ENCODE results near the gene CA6. TPM values are rescaled to one million over a fixed set of nuclear protein-coding genes. Genes with fewer than 3 reads are reported as not detected.
"Not testable (repeated sequence)": the region's sequence is repeated elsewhere in the genome, so short reads cannot be mapped to it uniquely, and the experiment has no call there.

CA6 gene
- polyA plus RNA-seq, 1 donor (not counting 4 experiments of a cell fraction or from before 2014, with no cell fraction given) = not detected

DNA sequence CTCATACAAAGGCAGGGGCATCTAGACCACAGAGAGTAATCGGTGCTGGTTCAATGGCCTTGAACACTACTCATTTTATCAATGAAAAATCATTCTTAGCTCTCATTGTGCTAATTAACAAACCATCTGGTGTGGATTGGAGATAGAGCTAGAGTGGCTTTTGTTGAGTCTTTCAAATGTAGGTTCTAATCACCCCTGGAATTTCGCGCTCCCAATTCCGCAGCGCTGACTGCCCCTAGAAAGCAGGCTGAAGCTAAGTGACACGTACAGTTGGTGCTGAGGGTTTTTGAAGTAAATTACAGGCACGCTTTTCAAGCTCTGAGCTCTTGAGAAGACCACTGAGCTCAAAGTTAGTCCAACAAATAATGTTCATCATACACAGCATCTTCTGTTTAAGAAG is 31.2 kb upstream of the CA6 start:
- DNase-seq (ENCODE audit: low read depth, low spot score) (no peak), FAIRE-seq (no peak)
- Histone ChIP-seq H3K4me2 (ENCODE audit: control insufficient read depth, extremely low read depth, insufficient read depth, low read depth, low read length) (no peak overlapping the region), H3K9me3 (ENCODE audit: control insufficient read depth, low read depth, low read length) (no peaks in the 10 kb centered on the region), H3K36me3 (ENCODE audit: control insufficient read depth in 2 of 2, extremely low read depth in 1 of 2, insufficient read depth in 2 of 2, low read length in 2 of 2) (no peaks in the 10 kb centered on the region), H4K20me1 (ENCODE audit: control insufficient read depth, extremely low read depth, insufficient read depth, low read length) (no peaks in the 10 kb centered on the region), H3K4me3 (ENCODE audit: control insufficient read depth in 2 of 3, extremely low read depth in 1 of 3, insufficient read depth in 2 of 3, low read depth in 1 of 3, low read length in 3 of 3) (no peak overlapping the region), H3K4me1 (ENCODE audit: control insufficient read depth, extremely low read depth, insufficient read depth, low read length) (peaks cover 11% of the 10 kb centered on the region), H2AFZ (ENCODE audit: control insufficient read depth, low read length) (no peak overlapping the region), H3K9me1 (ENCODE audit: control insufficient read depth, extremely low read depth, insufficient read depth, low read length) (no peaks in the 10 kb centered on the region), H3K79me2 (ENCODE audit: control insufficient read depth, insufficient read depth, low read length) (no peaks in the 10 kb centered on the region), H3K27ac (ENCODE audit: control insufficient read depth, insufficient read depth, low read length) (no peak overlapping the region), H3K27me3 (ENCODE audit: control insufficient read depth, extremely low read depth, insufficient read depth, low read length) (no peaks in the 10 kb centered on the region), H3K9ac (ENCODE audit: control insufficient read depth, extremely low read depth, insufficient read depth, low read length) (no peak overlapping the region)
- dilution Hi-C loops (cut with MboI; ENCODE audit: extremely low pct_ligation_motif_present, low sequenced_read_pairs) = no loop called here
- TF ChIP-seq EZH2 (IDR thresholded peaks at IDR 0.05; ENCODE audit: low read length) = no peak
- TF ChIP-seq, protein P1, sequence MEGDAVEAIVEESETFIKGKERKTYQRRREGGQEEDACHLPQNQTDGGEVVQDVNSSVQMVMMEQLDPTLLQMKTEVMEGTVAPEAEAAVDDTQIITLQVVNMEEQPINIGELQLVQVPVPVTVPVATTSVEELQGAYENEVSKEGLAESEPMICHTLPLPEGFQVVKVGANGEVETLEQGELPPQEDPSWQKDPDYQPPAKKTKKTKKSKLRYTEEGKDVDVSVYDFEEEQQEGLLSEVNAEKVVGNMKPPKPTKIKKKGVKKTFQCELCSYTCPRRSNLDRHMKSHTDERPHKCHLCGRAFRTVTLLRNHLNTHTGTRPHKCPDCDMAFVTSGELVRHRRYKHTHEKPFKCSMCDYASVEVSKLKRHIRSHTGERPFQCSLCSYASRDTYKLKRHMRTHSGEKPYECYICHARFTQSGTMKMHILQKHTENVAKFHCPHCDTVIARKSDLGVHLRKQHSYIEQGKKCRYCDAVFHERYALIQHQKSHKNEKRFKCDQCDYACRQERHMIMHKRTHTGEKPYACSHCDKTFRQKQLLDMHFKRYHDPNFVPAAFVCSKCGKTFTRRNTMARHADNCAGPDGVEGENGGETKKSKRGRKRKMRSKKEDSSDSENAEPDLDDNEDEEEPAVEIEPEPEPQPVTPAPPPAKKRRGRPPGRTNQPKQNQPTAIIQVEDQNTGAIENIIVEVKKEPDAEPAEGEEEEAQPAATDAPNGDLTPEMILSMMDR (optimal IDR thresholded peaks at IDR 0.05 in 1 of 3, IDR thresholded peaks at IDR 0.05 in 1 of 3, conservative IDR thresholded peaks at IDR 0.05 in 1 of 3; ENCODE audit: extremely low read depth in 1 of 3, insufficient read depth in 2 of 3, low read length in 3 of 3) = no peak

DNA sequence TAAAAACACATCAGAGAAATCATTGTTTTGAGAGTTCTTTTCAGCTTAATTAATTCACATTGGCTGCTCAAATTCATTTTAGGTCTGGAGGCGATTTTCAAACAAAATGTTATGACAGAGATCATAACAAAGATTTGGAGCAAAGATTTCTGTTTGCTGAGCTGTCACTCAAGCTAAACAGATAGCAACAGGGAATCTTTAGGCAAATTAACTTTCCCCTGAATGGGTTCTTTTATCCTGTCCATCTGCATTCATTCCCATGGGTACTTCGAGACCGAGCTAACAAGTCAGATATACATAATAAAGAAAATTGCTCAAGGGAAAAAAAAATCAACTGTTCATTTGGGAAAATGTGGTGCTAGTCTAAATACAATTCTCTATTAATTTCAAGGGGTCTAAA is 30.2 kb upstream of the CA6 start:
- Histone ChIP-seq H3K4me1 (ENCODE audit: control insufficient read depth, extremely low read depth, insufficient read depth, low read length) (peaks cover 11% of the 10 kb centered on the region), H3K4me3 (ENCODE audit: control insufficient read depth in 2 of 3, extremely low read depth in 1 of 3, insufficient read depth in 2 of 3, low read depth in 1 of 3, low read length in 3 of 3) (no peak overlapping the region), H2AFZ (ENCODE audit: control insufficient read depth, low read length) (no peak overlapping the region), H3K9me3 (ENCODE audit: control insufficient read depth, low read depth, low read length) (no peaks in the 10 kb centered on the region), H3K4me2 (ENCODE audit: control insufficient read depth, extremely low read depth, insufficient read depth, low read depth, low read length) (no peak overlapping the region), H3K9me1 (ENCODE audit: control insufficient read depth, extremely low read depth, insufficient read depth, low read length) (no peaks in the 10 kb centered on the region), H3K27ac (ENCODE audit: control insufficient read depth, insufficient read depth, low read length) (no peak overlapping the region), H3K27me3 (ENCODE audit: control insufficient read depth, extremely low read depth, insufficient read depth, low read length) (no peaks in the 10 kb centered on the region), H3K79me2 (ENCODE audit: control insufficient read depth, insufficient read depth, low read length) (no peaks in the 10 kb centered on the region), H3K9ac (ENCODE audit: control insufficient read depth, extremely low read depth, insufficient read depth, low read length) (no peak overlapping the region), H4K20me1 (ENCODE audit: control insufficient read depth, extremely low read depth, insufficient read depth, low read length) (no peaks in the 10 kb centered on the region), H3K36me3 (ENCODE audit: control insufficient read depth in 2 of 2, extremely low read depth in 1 of 2, insufficient read depth in 2 of 2, low read length in 2 of 2) (no peaks in the 10 kb centered on the region)
- DNase-seq (ENCODE audit: low read depth, low spot score) (no peak), FAIRE-seq (no peak)
- no peak for TF ChIP-seq EZH2 (IDR thresholded peaks at IDR 0.05; ENCODE audit: low read length)
- TF ChIP-seq, protein P1 (optimal IDR thresholded peaks at IDR 0.05 in 1 of 3, IDR thresholded peaks at IDR 0.05 in 1 of 3, conservative IDR thresholded peaks at IDR 0.05 in 1 of 3; ENCODE audit: extremely low read depth in 1 of 3, insufficient read depth in 2 of 3, low read length in 3 of 3) = no peak
- dilution Hi-C loops (cut with MboI; ENCODE audit: extremely low pct_ligation_motif_present, low sequenced_read_pairs) = no loop called here

DNA sequence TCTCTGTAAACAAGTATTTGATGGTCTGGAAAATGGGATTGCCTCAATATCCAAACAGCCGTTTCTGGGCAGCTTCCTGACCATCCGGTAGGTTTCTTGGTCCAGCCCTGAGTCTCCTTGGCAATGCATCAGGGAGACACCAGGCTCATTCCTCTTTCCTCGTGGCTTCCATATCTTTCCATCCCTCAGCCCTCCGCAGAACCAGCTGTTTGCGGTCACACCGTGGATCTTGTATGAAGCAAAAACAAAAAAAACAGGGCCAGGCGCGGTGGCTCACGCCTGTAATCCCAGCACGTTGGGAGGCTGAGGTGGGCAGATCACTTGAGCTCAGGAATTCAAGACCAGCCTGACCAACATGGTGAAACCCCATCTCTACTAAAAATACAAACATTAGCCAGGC is 28.1 kb upstream of the CA6 start:
- H3K36me3 ChIP-seq (ENCODE audit: control insufficient read depth in 2 of 2, extremely low read depth in 1 of 2, insufficient read depth in 2 of 2, low read length in 2 of 2); DNase-seq (ENCODE audit: low read depth, low spot score); H3K9ac ChIP-seq (ENCODE audit: control insufficient read depth, extremely low read depth, insufficient read depth, low read length); H2AFZ ChIP-seq (ENCODE audit: control insufficient read depth, low read length); H3K9me3 ChIP-seq (ENCODE audit: control insufficient read depth, low read depth, low read length); H3K27me3 ChIP-seq (ENCODE audit: control insufficient read depth, extremely low read depth, insufficient read depth, low read length); H3K27ac ChIP-seq (ENCODE audit: control insufficient read depth, insufficient read depth, low read length); H3K4me1 ChIP-seq (ENCODE audit: control insufficient read depth, extremely low read depth, insufficient read depth, low read length); H4K20me1 ChIP-seq (ENCODE audit: control insufficient read depth, extremely low read depth, insufficient read depth, low read length); dilution Hi-C loops (cut with MboI; ENCODE audit: extremely low pct_ligation_motif_present, low sequenced_read_pairs); H3K9me1 ChIP-seq (ENCODE audit: control insufficient read depth, extremely low read depth, insufficient read depth, low read length); FAIRE-seq; H3K4me3 ChIP-seq (ENCODE audit: control insufficient read depth in 2 of 3, extremely low read depth in 1 of 3, insufficient read depth in 2 of 3, low read depth in 1 of 3, low read length in 3 of 3); H3K4me2 ChIP-seq (ENCODE audit: control insufficient read depth, extremely low read depth, insufficient read depth, low read depth, low read length); H3K79me2 ChIP-seq (ENCODE audit: control insufficient read depth, insufficient read depth, low read length): not testable (repeated sequence)

All from keratinocyte (primary cell).